NCI-H526 treated with DMSO at 0.1 percent for 48 hours (cell line): ENCODE data around the gene ARMH3.

Experiments
- DNase-seq: peaks from one replicate; lab custom pipeline; 2025; lab: John Stamatoyannopoulos, UW

ARMH3 gene

GRCh38 chr10:101896225-101896877 is 159.6 kb downstream of the ARMH3 start:
- DNase-seq: no peak

GRCh38 chr10:101895781-101896180 is 160.2 kb downstream of the ARMH3 start:
- no peak for DNase-seq

- DNase-seq: no peak
These were observed 161.2 kb downstream of the ARMH3 start for GRCh38 chr10:101894742-101895141.

- DNase-seq: no peak
These were observed 161.7 kb downstream of the ARMH3 start for GRCh38 chr10:101894266-101894665.

GRCh38 chr10:101893510-101894120 is 162.4 kb downstream of the ARMH3 start:
- DNase-seq: no peak

GRCh38 chr10:101892782-101893391 is 163.1 kb downstream of the ARMH3 start:
- DNase-seq: no peak

- DNase-seq: no peak
These were observed 166.4 kb downstream of the ARMH3 start for GRCh38 chr10:101889256-101890210.

GRCh38 chr10:101888251-101888949 is 167.6 kb downstream of the ARMH3 start:
- DNase-seq: no peak

- DNase-seq: no peak
These were observed 168.2 kb downstream of the ARMH3 start for GRCh38 chr10:101887775-101888174.

- no peak for DNase-seq
These were observed 169.3 kb downstream of the ARMH3 start for GRCh38 chr10:101886521-101887312.

GRCh38 chr10:101881036-101881774 is 174.8 kb downstream of the ARMH3 start:
- no peak for DNase-seq

GRCh38 chr10:101880232-101880573 is 175.8 kb downstream of the ARMH3 start:
- no peak for DNase-seq

- DNase-seq: no peak
These were observed 176.3 kb downstream of the ARMH3 start for GRCh38 chr10:101879456-101880231.

- DNase-seq: no peak
These were observed 177.1 kb downstream of the ARMH3 start for GRCh38 chr10:101878869-101879268.

GRCh38 chr10:101875068-101875688 is 180.8 kb downstream of the ARMH3 start:
- DNase-seq: no peak

- DNase-seq: no peak
These were observed 181.7 kb downstream of the ARMH3 start for GRCh38 chr10:101874252-101874651.

- no peak for DNase-seq
These were observed 188.0 kb downstream of the ARMH3 start for GRCh38 chr10:101867931-101868330.

- DNase-seq: no peak
These were observed 196.4 kb downstream of the ARMH3 start for GRCh38 chr10:101859530-101859929.
